Measurements from ENCODE around the gene CHAF1B.

CHAF1B gene

GRCh38 chr21:36424592-36424991 lies 39.4 kb downstream of the CHAF1B start:
- Histone ChIP-seq H3K4me1 (ENCODE audit: insufficient read depth, low read length, severe bottlenecking) (no peaks in the 10 kb centered on the region), H3K36me3 (ENCODE audit: insufficient read depth, low read length) (no peaks in the 10 kb centered on the region), H3K9me2 (ENCODE audit: low read depth, low read length) (no peaks in the 10 kb centered on the region), H3K4me2 (ENCODE audit: low read length) (no peak overlapping the region), H3K27ac (ENCODE audit: low read depth, low read length, poor library complexity, severe bottlenecking) (no peak overlapping the region), H3K4me3 (ENCODE audit: low read depth, low read length, poor library complexity, severe bottlenecking) (no peak overlapping the region), H2AFZ (ENCODE audit: low read length) (no peak overlapping the region), H3K79me2 (ENCODE audit: insufficient read depth, low read length) (no peaks in the 10 kb centered on the region), H3K9ac (ENCODE audit: low read length) (no peak overlapping the region), H4K20me1 (ENCODE audit: insufficient read depth, low read length) (no peaks in the 10 kb centered on the region), H3K9me3 (ENCODE audit: low read length) (no peaks in the 10 kb centered on the region), H3K27me3 (ENCODE audit: insufficient read depth, low read length) (no peaks in the 10 kb centered on the region), H3F3A (ENCODE audit: insufficient read depth, low read length) (no peaks in the 10 kb centered on the region)
- TF ChIP-seq EZH2 (IDR thresholded peaks at IDR 0.05; ENCODE audit: borderline replicate concordance, low read length) = no peak
- TF ChIP-seq CTCF (IDR thresholded peaks at IDR 0.05; ENCODE audit: low read length) = no peak

GRCh38 chr21:36425286-36425685 lies 40.1 kb downstream of the CHAF1B start:
- H3K4me3 ChIP-seq (ENCODE audit: low read depth, low read length, poor library complexity, severe bottlenecking) = no peak overlapping the region
- H3K9ac ChIP-seq (ENCODE audit: low read length) = no peak overlapping the region
- no peaks in the 10 kb centered on the region for H3K9me3 ChIP-seq (ENCODE audit: low read length)
- no peaks in the 10 kb centered on the region for H3K36me3 ChIP-seq (ENCODE audit: insufficient read depth, low read length)
- H3K27ac ChIP-seq (ENCODE audit: low read depth, low read length, poor library complexity, severe bottlenecking) = no peak overlapping the region
- no peak overlapping the region for H2AFZ ChIP-seq (ENCODE audit: low read length)
- H3K9me2 ChIP-seq (ENCODE audit: low read depth, low read length) = no peaks in the 10 kb centered on the region
- H4K20me1 ChIP-seq (ENCODE audit: insufficient read depth, low read length) = no peaks in the 10 kb centered on the region
- H3K27me3 ChIP-seq (ENCODE audit: insufficient read depth, low read length) = no peaks in the 10 kb centered on the region
- H3K4me1 ChIP-seq (ENCODE audit: insufficient read depth, low read length, severe bottlenecking) = no peaks in the 10 kb centered on the region
- H3F3A ChIP-seq (ENCODE audit: insufficient read depth, low read length) = no peaks in the 10 kb centered on the region
- no peak overlapping the region for H3K4me2 ChIP-seq (ENCODE audit: low read length)
- TF ChIP-seq CTCF (IDR thresholded peaks at IDR 0.05; ENCODE audit: low read length) (no peak), EZH2 (IDR thresholded peaks at IDR 0.05; ENCODE audit: borderline replicate concordance, low read length) (no peak)
- no peaks in the 10 kb centered on the region for H3K79me2 ChIP-seq (ENCODE audit: insufficient read depth, low read length)

- no peaks in the 10 kb centered on the region for H3K79me2 ChIP-seq (ENCODE audit: insufficient read depth, low read length)
- TF ChIP-seq CTCF (IDR thresholded peaks at IDR 0.05; ENCODE audit: low read length) = no peak
- no peak for TF ChIP-seq EZH2 (IDR thresholded peaks at IDR 0.05; ENCODE audit: borderline replicate concordance, low read length)
- no peaks in the 10 kb centered on the region for H3K9me3 ChIP-seq (ENCODE audit: low read length)
- no peak overlapping the region for H3K4me2 ChIP-seq (ENCODE audit: low read length)
- no peak overlapping the region for H2AFZ ChIP-seq (ENCODE audit: low read length)
- no peak overlapping the region for H3K27ac ChIP-seq (ENCODE audit: low read depth, low read length, poor library complexity, severe bottlenecking)
- H3K9me2 ChIP-seq (ENCODE audit: low read depth, low read length) = no peaks in the 10 kb centered on the region
- H3K4me3 ChIP-seq (ENCODE audit: low read depth, low read length, poor library complexity, severe bottlenecking) = no peak overlapping the region
- H3K27me3 ChIP-seq (ENCODE audit: insufficient read depth, low read length) = no peaks in the 10 kb centered on the region; the same call in 1 of the 2 replicates
- H3F3A ChIP-seq (ENCODE audit: insufficient read depth, low read length) = no peaks in the 10 kb centered on the region
- H4K20me1 ChIP-seq (ENCODE audit: insufficient read depth, low read length) = no peaks in the 10 kb centered on the region
- no peaks in the 10 kb centered on the region for H3K4me1 ChIP-seq (ENCODE audit: insufficient read depth, low read length, severe bottlenecking)
- H3K9ac ChIP-seq (ENCODE audit: low read length) = no peak overlapping the region
- no peaks in the 10 kb centered on the region for H3K36me3 ChIP-seq (ENCODE audit: insufficient read depth, low read length)
These were observed 42.3 kb downstream of the CHAF1B start for GRCh38 chr21:36427502-36427901.
